BJ (cell line): Measurements from ENCODE around the gene RPS6KA2. TPM values are rescaled to one million over a fixed set of nuclear protein-coding genes. Genes with fewer than 3 reads are reported as not detected.

Experiments
- CTCF ChIA-PET: fragments of 350-600 bp; formaldehyde crosslinking; extraction: SDS; loops from one replicate; lab custom pipeline; 2021; ENCODE audit warnings: antibody characterized with exemption, inconsistent platforms; lab: Yijun Ruan, JAX
- POLR2A ChIA-PET: fragments of 300-600 bp; sonication (Branson Sonifier 250); formaldehyde crosslinking; extraction: SDS; loops from one replicate; lab custom pipeline; 2021; ENCODE audit warnings: antibody characterized with exemption; lab: Charles Lee
- DNase-seq: peaks from one replicate; pipeline ENCODE4 v3.0.0-alpha.2; 2011; ENCODE audit warnings: low read depth
- H3K27me3 ChIP-seq: 2 replicates; pipeline ENCODE4 v1.6.0; 2011; ENCODE audit warnings: low read length; ENCODE audit not compliant: control insufficient read depth, insufficient read depth
- H3K36me3 ChIP-seq: 2 replicates; pipeline ENCODE4 v1.5.1; 2011; ENCODE audit warnings: low read length; ENCODE audit not compliant: control insufficient read depth, insufficient read depth
- H3K4me3 ChIP-seq: 2 replicates; pipeline ENCODE4 v1.5.1; 2011; ENCODE audit warnings: low read depth, mild to moderate bottlenecking, control low read depth, low read length
- polyA plus RNA-seq: library from polyadenylated mRNA; depleted of rRNA; stranded (reverse); fragments of >200 nt; gene quantifications from 2 replicates; pipeline ENCODE4 v1.2.3, GENCODE V29; 2011
- TF ChIP-seq, protein P1 (sequence below): IDR thresholded peaks from 2 replicates; pipeline ENCODE4 v1.5.1; 2011; ENCODE audit warnings: low read depth, mild to moderate bottlenecking, control low read depth, inconsistent platforms, low read length, moderate library complexity; ENCODE audit not compliant: insufficient read depth

RPS6KA2 gene
- polyA plus RNA-seq, 1 experiment, result 80.8 TPM

DNA sequence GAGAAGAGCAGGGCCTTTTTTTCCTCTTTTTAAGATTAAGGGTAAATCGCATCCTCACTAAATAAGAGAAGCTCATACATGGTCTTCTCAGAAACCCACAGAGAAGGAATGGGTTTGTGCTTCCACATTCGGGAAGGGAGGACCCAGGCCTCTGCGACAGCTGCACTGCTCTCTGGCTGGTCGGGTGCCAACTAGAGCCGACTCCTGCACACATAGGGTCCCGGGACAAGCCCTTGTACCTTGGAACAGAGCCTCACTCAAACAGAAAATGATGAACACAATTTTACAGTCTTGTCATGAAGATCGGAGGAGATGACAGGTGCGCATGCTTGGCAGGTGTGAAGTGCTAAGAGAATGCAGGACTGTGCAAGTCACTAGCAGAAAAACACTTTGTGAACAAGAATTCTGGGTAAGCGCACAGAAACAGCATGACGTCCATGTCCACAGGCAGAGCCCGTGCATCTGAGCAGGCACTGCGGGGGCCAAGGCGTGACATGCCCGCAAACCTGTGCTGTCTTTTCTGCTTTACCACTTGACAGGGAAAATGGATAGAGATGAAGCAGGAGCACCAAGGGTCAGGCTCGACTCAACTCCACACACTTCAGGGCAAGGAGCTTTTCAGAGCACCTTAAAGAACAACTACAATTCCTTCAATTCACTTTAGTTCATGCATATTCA, 143.3 kb downstream of the RPS6KA2 start:
- Histone ChIP-seq H3K27me3 (no peaks in the 10 kb centered on the region), H3K36me3 (peaks cover 13% of the 10 kb centered on the region), H3K4me3 (no peak overlapping the region)
- ChIA-PET POLR2A (no interaction called here), CTCF (interaction anchor here (1.6 kb wide), 1 partner anchor 10 kb away, joined by 4 read pairs; no protein-coding TSS in a partner anchor)
- TF ChIP-seq, protein P1, sequence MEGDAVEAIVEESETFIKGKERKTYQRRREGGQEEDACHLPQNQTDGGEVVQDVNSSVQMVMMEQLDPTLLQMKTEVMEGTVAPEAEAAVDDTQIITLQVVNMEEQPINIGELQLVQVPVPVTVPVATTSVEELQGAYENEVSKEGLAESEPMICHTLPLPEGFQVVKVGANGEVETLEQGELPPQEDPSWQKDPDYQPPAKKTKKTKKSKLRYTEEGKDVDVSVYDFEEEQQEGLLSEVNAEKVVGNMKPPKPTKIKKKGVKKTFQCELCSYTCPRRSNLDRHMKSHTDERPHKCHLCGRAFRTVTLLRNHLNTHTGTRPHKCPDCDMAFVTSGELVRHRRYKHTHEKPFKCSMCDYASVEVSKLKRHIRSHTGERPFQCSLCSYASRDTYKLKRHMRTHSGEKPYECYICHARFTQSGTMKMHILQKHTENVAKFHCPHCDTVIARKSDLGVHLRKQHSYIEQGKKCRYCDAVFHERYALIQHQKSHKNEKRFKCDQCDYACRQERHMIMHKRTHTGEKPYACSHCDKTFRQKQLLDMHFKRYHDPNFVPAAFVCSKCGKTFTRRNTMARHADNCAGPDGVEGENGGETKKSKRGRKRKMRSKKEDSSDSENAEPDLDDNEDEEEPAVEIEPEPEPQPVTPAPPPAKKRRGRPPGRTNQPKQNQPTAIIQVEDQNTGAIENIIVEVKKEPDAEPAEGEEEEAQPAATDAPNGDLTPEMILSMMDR, result no peak
- DNase-seq, result no peak

DNA sequence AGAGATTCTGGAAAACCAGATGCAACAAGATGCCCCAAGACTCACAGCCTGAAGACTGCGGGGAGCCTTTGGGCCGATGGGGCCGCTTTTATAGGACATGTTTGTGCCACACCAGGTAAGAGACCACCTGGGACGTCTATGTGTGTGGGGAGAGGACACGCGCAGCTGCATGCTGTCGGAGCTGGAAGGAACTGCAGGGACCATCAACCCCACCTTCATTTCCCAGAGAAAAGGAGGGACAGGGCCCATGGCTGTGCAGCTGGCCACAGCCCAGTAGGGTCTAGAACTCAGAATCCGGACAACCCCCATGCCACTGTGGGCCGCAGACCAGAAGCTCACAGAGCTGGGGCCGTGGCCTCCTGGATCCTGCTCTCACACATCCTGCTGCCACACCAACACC, 144.0 kb downstream of the RPS6KA2 start:
- ChIA-PET CTCF (no interaction called here), POLR2A (no interaction called here)
- DNase-seq, result no peak
- TF ChIP-seq, protein P1, result no peak
- Histone ChIP-seq H3K36me3 (peaks cover 16% of the 10 kb centered on the region), H3K27me3 (no peaks in the 10 kb centered on the region), H3K4me3 (no peak overlapping the region)

DNA sequence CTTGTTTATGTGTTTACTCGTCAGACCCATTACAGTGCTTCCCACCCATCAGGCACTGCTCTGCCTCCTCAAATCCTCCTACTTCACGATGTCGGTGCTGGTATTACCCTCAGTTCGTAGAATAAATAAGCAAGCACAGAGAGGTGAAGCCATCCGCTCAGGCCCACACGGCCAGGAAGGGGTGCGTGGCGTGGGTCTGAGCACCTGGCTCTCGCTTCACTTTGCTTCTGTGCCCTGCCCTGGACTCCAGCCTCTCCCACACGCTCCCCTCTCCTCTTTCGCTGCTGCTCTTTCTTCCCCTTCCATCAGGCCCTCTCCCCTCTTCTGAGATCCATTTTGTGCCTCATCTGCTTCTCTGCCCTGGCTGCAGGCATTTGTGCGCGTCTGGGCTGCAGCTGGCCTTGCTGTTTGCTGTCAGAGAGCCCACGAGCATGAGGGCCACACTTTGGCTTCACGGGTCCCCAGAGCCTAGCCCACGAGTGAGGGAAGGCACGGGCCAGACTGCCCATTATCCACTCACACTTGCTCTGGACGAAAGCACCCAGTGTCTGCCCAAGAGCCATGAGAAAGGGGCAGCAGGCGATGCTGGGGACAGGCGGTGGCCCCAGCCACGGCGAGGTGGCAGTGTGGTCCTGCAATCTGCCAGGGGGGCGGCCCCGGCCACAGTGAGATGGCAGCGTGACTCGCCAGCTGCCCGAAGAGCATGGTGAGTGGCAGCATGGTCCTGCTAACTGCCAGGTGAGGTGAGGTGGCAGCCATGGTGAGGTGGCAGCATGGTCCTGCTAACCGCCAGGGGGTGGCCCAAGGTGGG, 148.1 kb downstream of the RPS6KA2 start:
- Histone ChIP-seq H3K27me3 (no peaks in the 10 kb centered on the region), H3K4me3 (no peak overlapping the region), H3K36me3 (peaks cover 9% of the 10 kb centered on the region)
- TF ChIP-seq, protein P1, result no peak
- CTCF ChIA-PET, result no interaction called here
- POLR2A ChIA-PET, result no interaction called here
- no peak for DNase-seq

- POLR2A ChIA-PET, result no interaction called here
- TF ChIP-seq, protein P1, result no peak
- H3K4me3 ChIP-seq, result no peak overlapping the region
- H3K36me3 ChIP-seq, result peaks cover 8% of the 10 kb centered on the region
- CTCF ChIA-PET, result no interaction called here
- no peak for DNase-seq
- no peaks in the 10 kb centered on the region for H3K27me3 ChIP-seq
Measured at GRCh38 chr6:166477647-166478365, 149.2 kb downstream of the RPS6KA2 start.
